Mesenchymal stem cell (in vitro differentiated cells and primary cell): ENCODE results near the gene TMEM30B.

ENCODE experiments used
- DNase-seq: peaks from one replicate; pipeline ENCODE4 v3.0.0-alpha.2; 2013
- H2AFZ ChIP-seq: one replicate; pipeline ENCODE4 v1.6.1; 2013; ENCODE audit warnings: low read depth, mild to moderate bottlenecking, control low read depth, inconsistent platforms, low read length, moderate library complexity
- H2AK5ac ChIP-seq: 2 replicates; pipeline ENCODE4 v1.6.1; 2013; ENCODE audit warnings: low read length, moderate library complexity, mild to moderate bottlenecking, inconsistent platforms; ENCODE audit not compliant: severe bottlenecking
- H2BK120ac ChIP-seq: one replicate; pipeline ENCODE4 v1.6.1; 2013; ENCODE audit warnings: low read depth, mild to moderate bottlenecking, inconsistent platforms, low read length, moderate library complexity
- H2BK12ac ChIP-seq, 2 experiments: one replicate each; pipeline ENCODE4 v1.6.1; 2013; ENCODE audit warnings: inconsistent platforms in 2 of 2, low read length in 2 of 2, mild to moderate bottlenecking in 2 of 2, moderate library complexity in 2 of 2, control low read depth in 1 of 2
- H2BK15ac ChIP-seq: one replicate; pipeline ENCODE4 v1.6.1; 2013; ENCODE audit warnings: mild to moderate bottlenecking, low read depth, inconsistent platforms; ENCODE audit not compliant: poor library complexity, severe bottlenecking
- H2BK5ac ChIP-seq: 2 replicates; pipeline ENCODE4 v1.6.1; 2013; ENCODE audit warnings: low read depth, mild to moderate bottlenecking, low read length, control low read depth, inconsistent platforms; ENCODE audit not compliant: poor library complexity, severe bottlenecking
- H3K14ac ChIP-seq, 2 experiments: one replicate each; pipeline ENCODE4 v1.6.1; 2013; ENCODE audit warnings: inconsistent platforms in 2 of 2, low read length in 2 of 2, control low read depth in 1 of 2, mild to moderate bottlenecking in 1 of 2, moderate library complexity in 1 of 2
- H3K18ac ChIP-seq, 2 experiments: one replicate each; pipeline ENCODE4 v1.6.1; 2013; ENCODE audit warnings: inconsistent platforms in 2 of 2, low read length in 2 of 2, control low read depth in 1 of 2, low read depth in 1 of 2, mild to moderate bottlenecking in 1 of 2
- H3K23ac ChIP-seq, 2 experiments: one replicate each; pipeline ENCODE4 v1.6.1; 2013; ENCODE audit warnings: inconsistent platforms in 2 of 2, low read length in 2 of 2, mild to moderate bottlenecking in 2 of 2, moderate library complexity in 2 of 2, control low read depth in 1 of 2
- H3K27ac ChIP-seq: 2 replicates; pipeline ENCODE4 v1.5.1; 2013; ENCODE audit warnings: mild to moderate bottlenecking, moderate library complexity, low read length, control low read depth, inconsistent platforms; ENCODE audit not compliant: poor library complexity, severe bottlenecking
- H3K27me3 ChIP-seq, 2 experiments: 2 replicates each; pipeline versions ENCODE4 v1.6.1 to v1.7.0; 2013; ENCODE audit warnings: low read length in 2 of 2, mild to moderate bottlenecking in 2 of 2, moderate library complexity in 2 of 2, control low read depth in 1 of 2, inconsistent platforms in 1 of 2; ENCODE audit not compliant: control insufficient read depth in 1 of 2, insufficient read depth in 1 of 2
- H3K36me3 ChIP-seq, 2 experiments: 2 replicates each; pipeline versions ENCODE4 v1.6.1 to v1.7.0; 2013; ENCODE audit warnings: low read length in 2 of 2, control low read depth in 1 of 2, inconsistent platforms in 1 of 2, low read depth in 1 of 2, mild to moderate bottlenecking in 1 of 2; ENCODE audit not compliant: insufficient read depth in 2 of 2, control insufficient read depth in 1 of 2
- H3K4ac ChIP-seq, 2 experiments: one replicate each; pipeline ENCODE4 v1.6.1; 2013; ENCODE audit warnings: inconsistent platforms in 2 of 2, low read length in 2 of 2, mild to moderate bottlenecking in 2 of 2, moderate library complexity in 2 of 2, control low read depth in 1 of 2, low read depth in 1 of 2
- H3K4me1 ChIP-seq: 2 replicates; pipeline ENCODE4 v1.6.1; 2013; ENCODE audit warnings: low read depth, low read length, control low read depth; ENCODE audit not compliant: control insufficient read depth, insufficient read depth
- H3K4me2 ChIP-seq: 2 replicates; pipeline ENCODE4 v1.6.1; 2013; ENCODE audit warnings: low read length, mild to moderate bottlenecking, inconsistent platforms; ENCODE audit not compliant: poor library complexity, severe bottlenecking
- H3K4me3 ChIP-seq, 2 experiments: 2 replicates each; pipeline versions ENCODE4 v1.5.1 to v1.7.0; 2013; ENCODE audit warnings: low read length in 2 of 2, mild to moderate bottlenecking in 2 of 2, control low read depth in 1 of 2, low read depth in 1 of 2; ENCODE audit not compliant: insufficient read depth in 1 of 2
- H3K79me1 ChIP-seq: replicated peaks from 2 replicates; pipeline ENCODE4 v1.6.1; 2013; ENCODE audit warnings: mild to moderate bottlenecking, control low read depth, low read length, inconsistent platforms; ENCODE audit not compliant: poor library complexity, severe bottlenecking
- H3K9ac ChIP-seq: 2 replicates; pipeline ENCODE4 v1.7.0; 2013; ENCODE audit warnings: mild to moderate bottlenecking, low read length, moderate library complexity
- H3K9me3 ChIP-seq: 2 replicates; pipeline ENCODE4 v1.7.0; 2013; ENCODE audit warnings: mild to moderate bottlenecking, low read length; ENCODE audit not compliant: control insufficient read depth
- H4K8ac ChIP-seq: one replicate; pipeline ENCODE4 v1.6.1; 2013; ENCODE audit warnings: inconsistent platforms, mild to moderate bottlenecking, low read length, moderate library complexity
- H4K91ac ChIP-seq: one replicate; pipeline ENCODE4 v1.6.1; 2013; ENCODE audit warnings: mild to moderate bottlenecking, low read length, inconsistent platforms
- WGBS: methylation state at CpG from one replicate; pipeline ENCODE4 v1.1.7; 2013; ENCODE audit warnings: mixed read lengths; 5-methylcytosine and 5-hydroxymethylcytosine counted together

Gene TMEM30B

GRCh38 chr14:61227884-61228591 lies 53.1 kb downstream of the TMEM30B start:
- Histone ChIP-seq H3K27ac (no peak overlapping the region), H2BK120ac (no peak overlapping the region), H2BK12ac (no peak overlapping the region), H2AK5ac (no peak overlapping the region), H3K4ac (no peak overlapping the region), H3K23ac (no peak overlapping the region), H3K4me2 (no peak overlapping the region), H3K9me3 (no peaks in the 10 kb centered on the region), H2BK5ac (no peak overlapping the region), H3K9ac (no peak overlapping the region), H3K4me3 (no peak overlapping the region), H3K36me3 (no peaks in the 10 kb centered on the region), H3K4me1 (no peaks in the 10 kb centered on the region), H4K8ac (no peak overlapping the region), H2AFZ (no peak overlapping the region), H3K14ac (no peak overlapping the region), H2BK15ac (no peak overlapping the region), H3K18ac (no peak overlapping the region), H3K27me3 (peaks cover 0 to 7% of the 10 kb centered on the region in 2 experiments), H4K91ac (no peak overlapping the region), H3K79me1 (no peaks in the 10 kb centered on the region)
- DNase-seq: peak; percentile 9
- WGBS: 69% methylated on average over 4 of the region's 6 CpGs
